CD4-positive, alpha-beta T cell treated with Interferon alpha-2 for 1 hour (primary cell): ENCODE results near the gene OGN.

Source experiments
- DNase-seq, 2 donors: peaks; one replicate each; pipeline ENCODE4 v3.0.0-alpha.2; 2020 to 2022

OGN gene

DNA sequence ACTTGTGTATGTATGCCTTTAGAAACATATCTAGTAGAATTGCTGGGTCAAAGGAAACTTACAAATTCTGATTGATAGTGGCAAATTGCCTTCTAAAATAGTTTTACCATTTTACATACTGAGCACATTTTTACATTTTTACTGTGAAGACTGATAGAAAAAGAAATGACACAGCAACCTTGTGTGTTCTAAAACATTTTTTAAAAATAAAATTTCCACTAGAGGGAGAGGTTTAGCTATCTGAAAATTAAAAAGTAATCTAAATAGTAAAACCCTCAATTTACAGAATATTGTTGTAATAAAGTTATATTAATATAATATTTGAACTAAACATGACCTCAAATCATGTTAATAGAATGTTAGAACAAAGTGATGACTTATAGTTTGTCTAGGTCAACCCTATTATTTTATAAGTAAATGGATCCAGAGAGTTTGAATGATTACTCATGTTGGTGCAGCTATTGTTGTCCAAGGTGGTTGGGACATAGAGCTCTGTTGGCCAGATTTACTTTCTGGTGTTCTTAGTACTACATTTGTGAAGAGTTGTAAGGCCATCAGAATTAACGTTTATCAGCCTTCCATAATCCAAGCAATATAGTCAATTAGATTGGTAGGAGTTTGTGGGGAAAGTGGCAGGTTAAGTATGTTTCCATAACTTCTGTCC lies 61.4 kb downstream of the OGN start:
- DNase-seq, result no peak

DNA sequence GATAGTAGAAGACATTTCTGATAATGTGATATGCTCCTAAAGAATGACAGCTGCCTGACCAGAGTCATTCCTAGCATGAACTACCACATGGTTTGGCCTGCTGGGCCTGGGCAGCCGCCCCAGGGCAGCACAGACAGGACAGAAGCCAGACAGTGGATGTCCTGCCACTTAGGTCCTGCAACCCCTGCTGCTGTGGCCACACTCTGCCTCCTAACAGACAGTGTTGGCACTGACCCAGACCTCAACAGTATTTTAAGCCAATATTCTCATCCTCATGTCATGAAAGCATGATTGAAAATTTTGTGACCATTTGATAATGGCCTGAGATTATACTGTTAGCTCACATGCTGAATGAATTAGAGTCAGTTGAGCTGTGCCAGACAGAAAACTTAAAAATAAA lies 62.8 kb downstream of the OGN start:
- DNase-seq, result no peak

DNA sequence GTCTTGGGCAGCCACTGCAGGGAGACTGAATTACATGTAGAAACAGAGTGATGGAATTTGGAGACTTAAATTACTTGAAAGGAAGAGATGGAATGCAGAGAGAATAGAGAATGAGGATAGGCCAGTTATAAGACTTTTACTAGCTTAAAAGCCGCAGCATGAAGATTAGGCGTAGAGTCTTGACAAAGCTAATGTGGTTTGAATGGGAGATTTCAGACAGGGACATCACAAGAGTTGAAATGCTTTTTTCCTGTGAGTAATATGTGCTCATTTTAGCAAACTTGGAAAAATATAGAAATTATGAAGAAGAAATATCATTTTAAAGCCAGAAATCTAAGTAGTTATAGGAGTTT lies 71.1 kb downstream of the OGN start:
- DNase-seq, result no peak
